IPS DF 6.9 (cell line): Measurements from ENCODE around the gene ROBO1.

Experiments
- DNase-seq: peaks from one replicate; pipeline ENCODE4 v3.0.0-alpha.2; 2013; ENCODE audit warnings: low read depth, low spot score
- H3K27ac ChIP-seq: one replicate; pipeline ENCODE4 v1.5.1; 2013; ENCODE audit warnings: low read length, control low read depth
- H3K27me3 ChIP-seq: 2 replicates; pipeline ENCODE4 v1.6.1; 2013; ENCODE audit warnings: mild to moderate bottlenecking, low read length; ENCODE audit not compliant: control insufficient read depth, insufficient read depth
- H3K36me3 ChIP-seq: 2 replicates; pipeline ENCODE4 v1.6.1; 2013; ENCODE audit warnings: low read length; ENCODE audit not compliant: control insufficient read depth, insufficient read depth
- H3K4me1 ChIP-seq: 2 replicates; pipeline ENCODE4 v1.6.1; 2013; ENCODE audit warnings: low read length; ENCODE audit not compliant: control insufficient read depth, insufficient read depth
- H3K4me3 ChIP-seq: 2 replicates; pipeline ENCODE4 v1.5.1; 2013; ENCODE audit warnings: mild to moderate bottlenecking, low read length
- H3K9me3 ChIP-seq: 2 replicates; pipeline ENCODE4 v1.6.1; 2013; ENCODE audit warnings: low read length, inconsistent platforms; ENCODE audit not compliant: control insufficient read depth, insufficient read depth
- WGBS: extraction: QIAGEN DNeasy Blood & Tissue Kit; methylation state at CpG from one replicate; pipeline ENCODE4 v1.1.7; 2013; ENCODE audit warnings: mixed read lengths, missing lambda C conversion rate; ENCODE audit not compliant: insufficient read length, insufficient coverage; 5-methylcytosine and 5-hydroxymethylcytosine counted together

ROBO1 gene

DNA sequence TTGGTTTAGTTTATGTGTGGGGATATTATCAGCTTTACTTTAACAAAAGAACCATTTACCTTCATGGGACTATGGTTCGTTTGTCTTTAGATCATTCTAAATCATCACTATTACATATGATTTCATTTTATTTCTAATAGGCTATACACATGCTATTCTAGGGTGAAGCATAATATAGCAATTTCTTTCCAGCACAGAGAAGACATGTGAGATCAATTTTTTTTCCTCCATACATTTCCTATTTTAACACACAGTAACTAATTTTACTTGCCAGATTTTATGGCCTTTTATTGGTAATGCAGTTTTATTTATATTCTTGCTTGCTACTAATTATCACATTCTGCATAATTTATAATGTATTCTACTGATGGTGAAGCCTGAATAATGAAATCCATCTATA, 287.1 kb downstream of the ROBO1 start:
- no CpG with 5 or more reads among the region's 1 CpG for WGBS
- H3K4me3 ChIP-seq: no peak overlapping the region
- H3K4me1 ChIP-seq: no peaks in the 10 kb centered on the region; the same call in 1 of the 2 replicates
- no peaks in the 10 kb centered on the region for H3K27me3 ChIP-seq
- H3K36me3 ChIP-seq: no peaks in the 10 kb centered on the region
- no peak overlapping the region for H3K27ac ChIP-seq
- no peak for DNase-seq
- no peaks in the 10 kb centered on the region for H3K9me3 ChIP-seq

DNA sequence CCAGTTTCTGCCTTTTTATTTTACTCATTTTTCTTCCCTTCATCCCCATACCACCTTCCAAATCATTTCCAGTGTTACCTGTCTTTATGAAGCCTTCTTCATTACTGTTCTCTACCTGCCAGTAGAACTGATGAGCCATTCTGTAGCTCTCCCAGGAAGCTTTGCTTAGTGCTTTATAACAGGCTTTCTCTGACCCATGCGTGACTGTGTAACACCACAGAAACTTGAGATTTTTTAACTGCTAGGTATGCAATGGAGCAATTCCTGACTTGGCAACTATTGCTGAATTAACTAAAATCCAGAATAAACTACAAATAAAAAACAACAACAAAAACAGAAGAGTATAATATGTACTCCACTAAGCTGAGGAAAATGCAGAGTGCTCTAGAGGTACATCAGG, 289.2 kb downstream of the ROBO1 start:
- no CpG with 5 or more reads among the region's 1 CpG for WGBS
- Histone ChIP-seq H3K27me3 (no peaks in the 10 kb centered on the region), H3K4me1 (no peaks in the 10 kb centered on the region; the same call in 1 of the 2 replicates), H3K4me3 (no peak overlapping the region), H3K9me3 (no peaks in the 10 kb centered on the region), H3K27ac (no peak overlapping the region), H3K36me3 (no peaks in the 10 kb centered on the region)
- DNase-seq: no peak

DNA sequence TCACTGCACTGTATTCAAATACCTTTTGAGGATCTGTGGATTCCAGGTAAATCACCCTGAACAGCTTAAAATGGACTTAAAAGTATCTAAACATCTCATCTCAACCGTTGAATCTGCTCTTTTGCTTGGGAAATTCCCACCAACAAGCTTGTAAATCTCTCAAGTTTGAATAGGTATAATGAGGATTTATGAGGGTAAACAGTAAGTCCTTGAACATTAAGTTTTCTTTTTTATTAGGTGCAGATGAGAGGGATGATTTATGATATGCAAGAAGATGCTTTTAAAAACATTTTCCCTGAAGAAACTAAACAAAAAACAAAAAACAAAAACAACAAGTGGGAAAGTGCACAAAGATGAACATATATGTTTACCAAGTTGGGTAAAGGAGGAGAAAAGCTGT, 290.6 kb downstream of the ROBO1 start:
- DNase-seq: no peak
- no peaks in the 10 kb centered on the region; the same call in 1 of the 2 replicates for H3K4me1 ChIP-seq
- H3K36me3 ChIP-seq: no peaks in the 10 kb centered on the region
- no peak overlapping the region for H3K27ac ChIP-seq
- whole genome bisulfite sequencing: no CpG with 5 or more reads among the region's 1 CpG
- no peaks in the 10 kb centered on the region for H3K27me3 ChIP-seq
- H3K4me3 ChIP-seq: no peak overlapping the region
- no peaks in the 10 kb centered on the region for H3K9me3 ChIP-seq

DNA sequence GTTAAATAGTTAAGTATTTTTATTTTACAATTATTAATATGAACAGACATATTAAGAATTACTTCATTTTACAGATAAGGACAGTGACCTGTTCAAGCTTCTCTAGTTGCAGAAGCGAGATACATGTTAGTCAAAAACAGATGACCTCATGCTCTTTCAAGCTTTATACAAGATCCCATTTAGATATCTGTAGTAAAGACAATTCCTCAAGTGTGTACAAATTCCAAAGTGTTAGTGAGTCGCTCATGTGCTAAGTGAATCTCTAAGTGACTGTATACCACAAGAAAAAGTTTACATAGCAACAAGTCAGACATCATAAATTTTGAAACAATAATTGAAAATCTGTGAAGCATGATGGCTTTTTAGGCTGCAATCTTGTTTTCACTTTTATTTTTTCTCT, 293.8 kb downstream of the ROBO1 start:
- Histone ChIP-seq H3K4me1 (no peaks in the 10 kb centered on the region), H3K27ac (no peak overlapping the region), H3K9me3 (no peaks in the 10 kb centered on the region), H3K36me3 (no peaks in the 10 kb centered on the region), H3K4me3 (no peak overlapping the region), H3K27me3 (no peaks in the 10 kb centered on the region)
- DNase-seq: no peak
- no CpG with 5 or more reads among the region's 2 CpGs for WGBS

DNA sequence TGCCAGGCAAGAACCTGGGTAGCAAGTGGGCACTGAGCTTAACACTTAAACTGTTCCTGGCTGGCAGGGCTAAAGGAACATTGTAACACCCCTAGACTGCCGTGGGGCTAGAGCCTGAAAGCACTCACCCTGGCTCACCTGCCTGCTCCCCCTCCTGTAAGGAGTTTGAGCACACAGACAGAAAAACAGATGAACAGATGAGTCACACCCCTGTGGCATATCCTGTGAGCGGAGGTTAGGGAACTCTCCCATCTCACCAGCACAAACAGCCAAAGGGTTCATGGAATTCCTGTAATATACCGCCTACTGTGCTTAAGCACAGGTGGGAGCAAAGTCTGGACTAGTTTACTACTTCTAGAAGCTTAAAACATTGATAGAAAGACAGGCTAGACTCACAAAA, 300.1 kb downstream of the ROBO1 start:
- WGBS: no CpG with 5 or more reads among the region's 3 CpGs
- no peaks in the 10 kb centered on the region for H3K36me3 ChIP-seq
- H3K9me3 ChIP-seq: no peaks in the 10 kb centered on the region
- H3K27ac ChIP-seq: no peak overlapping the region
- H3K27me3 ChIP-seq: no peaks in the 10 kb centered on the region
- H3K4me1 ChIP-seq: 0 out of 2 replicates have a peak, but pooled peaks cover 3% of the 10 kb centered on the region
- no peak for DNase-seq
- no peak overlapping the region for H3K4me3 ChIP-seq

DNA sequence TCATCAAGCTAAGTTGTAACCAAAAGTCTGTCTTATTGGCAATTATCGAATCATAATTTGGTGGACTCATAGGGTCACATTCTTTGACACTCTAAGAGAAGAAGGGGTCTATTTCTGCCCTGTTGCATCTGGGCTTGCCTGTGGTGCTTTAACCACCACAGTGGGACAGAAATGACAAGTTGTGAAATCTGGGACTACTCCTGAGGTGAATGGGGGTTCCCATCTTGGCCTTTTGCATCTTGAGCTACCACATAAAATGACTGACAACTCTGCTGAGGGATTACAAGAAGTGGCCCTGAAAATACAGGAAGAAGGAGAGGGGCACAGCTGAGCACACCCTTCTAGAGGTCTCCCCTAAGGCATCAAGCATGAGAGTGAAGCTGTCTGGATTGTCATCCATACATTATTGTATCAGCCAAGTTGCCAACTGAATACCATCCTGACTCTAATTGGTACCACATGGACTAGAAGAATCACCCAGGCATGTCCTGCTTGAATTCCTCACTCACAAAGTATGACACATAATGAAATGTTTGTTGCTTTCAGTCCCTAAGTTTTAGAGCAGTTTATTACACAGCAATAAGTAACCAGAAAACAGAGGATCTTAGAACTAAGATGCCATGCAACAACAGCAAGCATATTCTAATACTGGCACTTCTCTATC, 306.5 kb downstream of the ROBO1 start:
- H3K36me3 ChIP-seq: no peaks in the 10 kb centered on the region
- DNase-seq: no peak
- no peaks in the 10 kb centered on the region for H3K9me3 ChIP-seq
- no peak overlapping the region for H3K27ac ChIP-seq
- no peak overlapping the region for H3K4me3 ChIP-seq
- H3K4me1 ChIP-seq: no peaks in the 10 kb centered on the region
- no CpG with 5 or more reads among the region's 1 CpG for WGBS
- H3K27me3 ChIP-seq: no peaks in the 10 kb centered on the region

DNA sequence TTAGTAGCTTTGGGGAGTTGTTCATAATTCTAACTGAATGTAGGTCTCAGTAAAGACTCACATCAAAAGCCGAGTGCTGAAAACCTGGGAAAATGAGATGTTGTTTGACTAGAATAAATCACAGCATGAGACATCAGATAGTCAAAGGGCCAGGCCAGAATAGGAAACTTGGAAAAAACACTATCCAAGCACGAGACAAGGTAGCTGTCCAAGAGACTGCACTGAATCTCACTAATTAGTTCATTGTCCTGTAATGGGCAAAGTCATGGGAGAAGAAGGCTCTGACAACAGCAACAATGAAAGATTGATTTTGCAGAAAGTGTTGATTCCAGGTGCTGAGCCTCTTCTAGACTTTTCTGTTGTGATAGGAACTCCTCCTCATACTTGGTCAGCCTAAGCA, 314.2 kb downstream of the ROBO1 start:
- no peaks in the 10 kb centered on the region for H3K4me1 ChIP-seq
- no CpG with 5 or more reads among the region's 2 CpGs for WGBS
- H3K9me3 ChIP-seq: no peaks in the 10 kb centered on the region
- DNase-seq: no peak
- H3K27me3 ChIP-seq: no peaks in the 10 kb centered on the region
- H3K36me3 ChIP-seq: no peaks in the 10 kb centered on the region
- no peak overlapping the region for H3K4me3 ChIP-seq
- no peak overlapping the region for H3K27ac ChIP-seq

DNA sequence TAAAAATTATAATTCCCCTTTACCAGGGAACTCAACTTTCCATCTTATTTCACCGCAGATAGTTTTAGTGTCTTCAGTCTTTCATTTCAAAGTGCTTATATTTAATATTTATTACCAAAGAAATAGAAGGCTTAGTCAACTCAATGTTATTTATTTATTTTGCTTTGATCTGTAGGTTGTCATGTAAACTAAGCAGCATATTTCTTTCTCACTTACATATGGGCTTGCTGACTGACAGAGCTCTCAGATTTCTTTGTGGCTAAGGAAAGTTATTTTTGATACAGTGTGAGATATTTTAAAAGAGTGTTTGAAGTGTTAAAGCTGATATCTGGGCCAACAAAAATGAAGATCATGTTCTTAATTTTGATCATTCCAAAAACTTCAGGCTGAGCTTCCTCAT, 331.4 kb downstream of the ROBO1 start:
- no CpG with 5 or more reads among the region's 1 CpG for WGBS
- H3K4me3 ChIP-seq: no peak overlapping the region
- no peak for DNase-seq
- no peaks in the 10 kb centered on the region for H3K36me3 ChIP-seq
- no peaks in the 10 kb centered on the region for H3K27me3 ChIP-seq
- H3K9me3 ChIP-seq: no peaks in the 10 kb centered on the region
- no peak overlapping the region for H3K27ac ChIP-seq
- H3K4me1 ChIP-seq: no peaks in the 10 kb centered on the region

DNA sequence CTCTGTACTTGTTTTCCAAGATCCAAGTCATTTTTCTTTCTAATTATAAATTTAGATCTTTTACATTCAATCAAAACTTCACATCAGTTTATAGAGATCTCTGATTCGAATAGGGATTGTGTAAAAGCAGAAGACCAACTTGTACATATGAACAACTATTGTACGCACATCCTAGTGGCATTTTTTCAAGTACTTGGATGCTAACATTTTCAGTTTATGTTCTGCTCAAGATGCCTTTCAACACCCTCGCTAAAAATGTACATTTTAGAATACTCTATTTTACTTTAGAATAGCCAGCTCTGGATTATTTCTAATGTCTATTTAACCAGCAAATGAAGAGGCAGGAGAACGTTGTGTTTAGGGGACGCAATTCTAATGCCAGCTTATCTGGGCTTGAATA, 340.7 kb downstream of the ROBO1 start:
- no peak for DNase-seq
- H3K9me3 ChIP-seq: no peaks in the 10 kb centered on the region
- H3K27me3 ChIP-seq: no peaks in the 10 kb centered on the region
- no peaks in the 10 kb centered on the region for H3K36me3 ChIP-seq
- H3K27ac ChIP-seq: no peak overlapping the region
- no CpG with 5 or more reads among the region's 5 CpGs for WGBS
- H3K4me3 ChIP-seq: no peak overlapping the region
- H3K4me1 ChIP-seq: no peaks in the 10 kb centered on the region

DNA sequence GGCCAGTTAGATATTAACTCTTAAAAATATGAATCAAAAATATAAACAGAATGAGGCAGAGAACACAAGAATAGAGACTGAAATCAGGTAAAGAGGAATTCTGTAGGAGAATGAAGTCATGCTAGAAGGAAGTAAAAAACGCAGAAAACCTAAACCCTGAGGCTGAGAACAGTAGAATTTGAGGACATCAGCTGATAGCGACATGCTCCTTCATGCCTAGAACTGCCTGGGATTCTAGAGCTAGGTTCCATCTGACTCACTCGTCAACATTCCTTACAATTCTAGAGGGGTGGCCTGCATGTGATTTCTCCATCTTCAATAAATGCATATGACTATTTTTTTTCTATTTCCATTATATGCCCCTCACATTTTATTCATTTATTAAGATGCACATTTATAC, 343.0 kb downstream of the ROBO1 start:
- DNase-seq: no peak
- no peaks in the 10 kb centered on the region for H3K9me3 ChIP-seq
- no peak overlapping the region for H3K27ac ChIP-seq
- no peaks in the 10 kb centered on the region for H3K36me3 ChIP-seq
- no peak overlapping the region for H3K4me3 ChIP-seq
- H3K4me1 ChIP-seq: no peaks in the 10 kb centered on the region
- H3K27me3 ChIP-seq: no peaks in the 10 kb centered on the region
- no CpG with 5 or more reads among the region's 3 CpGs for WGBS

DNA sequence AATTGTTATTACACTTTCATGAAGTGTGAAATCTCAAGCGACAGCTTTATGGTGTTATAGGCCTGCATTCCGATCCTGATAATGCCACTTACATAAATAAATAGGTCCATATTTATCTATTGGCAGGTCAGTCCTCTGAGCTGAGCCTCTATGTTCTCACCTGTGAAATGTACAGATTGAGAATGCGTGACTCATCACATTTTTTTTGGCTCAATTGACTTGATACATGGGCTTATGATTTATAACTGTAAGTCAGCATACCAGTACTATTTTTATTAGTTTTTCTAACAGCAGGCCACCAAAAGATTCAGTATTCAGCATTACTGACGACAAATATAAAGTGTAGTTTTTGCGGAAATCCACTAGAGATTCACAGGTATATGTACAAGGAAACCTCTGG, 344.4 kb downstream of the ROBO1 start:
- no peak overlapping the region for H3K4me3 ChIP-seq
- WGBS: no CpG with 5 or more reads among the region's 5 CpGs
- H3K27me3 ChIP-seq: no peaks in the 10 kb centered on the region
- H3K9me3 ChIP-seq: no peaks in the 10 kb centered on the region
- DNase-seq: no peak
- no peaks in the 10 kb centered on the region for H3K4me1 ChIP-seq
- H3K27ac ChIP-seq: no peak overlapping the region
- no peaks in the 10 kb centered on the region for H3K36me3 ChIP-seq
